Esophagus muscularis mucosa (tissue), 4 donors: Measurements from ENCODE around the gene RABEP2. TPM values are rescaled to one million over a fixed set of nuclear protein-coding genes. Genes with fewer than 3 reads are reported as not detected.

ENCODE experiments used
- DNase-seq: peaks from one replicate; pipeline ENCODE4 v3.0.0-alpha.2; 2017; ENCODE audit errors: extremely low spot score
- H3K27ac ChIP-seq, 4 donors: fragments of 200-600 bp; sonication (generic); replicated peaks in 1 of 4; 1 replicate in 3 of 4; 2 replicates in 1 of 4; pipeline ENCODE4 v1.5.1; 2016 to 2019; ENCODE audit warnings: mild to moderate bottlenecking in 1 of 4
- H3K27me3 ChIP-seq, 4 donors: fragments of 200-600 bp; sonication (generic); one replicate each; pipeline versions ENCODE4 v1.5.1 to v1.6.0; 2016 to 2019
- H3K36me3 ChIP-seq, 4 donors: fragments of 200-600 bp; sonication (generic); one replicate each; pipeline ENCODE4 v1.5.1; 2016 to 2019
- H3K4me1 ChIP-seq, 4 donors: fragments of 200-600 bp; sonication (generic); one replicate each; pipeline ENCODE4 v1.5.1; 2016 to 2019
- H3K4me3 ChIP-seq, 4 donors: fragments of 200-600 bp; sonication (generic); 1 replicate in 2 of 4; 2 replicates in 2 of 4; pipeline ENCODE4 v1.5.1; 2016 to 2019; ENCODE audit warnings: mild to moderate bottlenecking in 4 of 4, moderate library complexity in 1 of 4
- H3K9me3 ChIP-seq, 4 donors: fragments of 200-600 bp; sonication (generic); 1 replicate in 3 of 4; 2 replicates in 1 of 4; pipeline ENCODE4 v1.5.1; 2016 to 2019
- EP300 ChIP-seq: sonication (generic); formaldehyde crosslinking; IDR thresholded peaks from one replicate; pipeline ENCODE4 v1.6.1; 2017; ENCODE audit warnings: antibody characterized with exemption
- POLR2A ChIP-seq: fragments of 450-650 bp; IDR thresholded peaks from one replicate; pipeline ENCODE4 v1.6.1; 2017; ENCODE audit warnings: antibody characterized with exemption, moderate library complexity, mild to moderate bottlenecking, low read depth
- POLR2AphosphoS5 ChIP-seq, 2 donors: sonication (generic); formaldehyde crosslinking; IDR thresholded peaks; one replicate each; pipeline ENCODE4 v1.6.1; 2017; ENCODE audit warnings: antibody characterized with exemption in 2 of 2
- WGBS: methylation state at CpG from one replicate; pipeline ENCODE4 v1.1.5; 2018; 5-methylcytosine and 5-hydroxymethylcytosine counted together
- intact Hi-C: fragments of 100-400 bp; cut with DNase I; formaldehyde crosslinking; loops from one replicate; pipeline ENCODE4 v1.15.1; 2023
- total RNA-seq, 4 donors: library from RNA; depleted of rRNA; stranded (reverse); fragments of >200 nt; gene quantifications; one replicate each; pipeline versions ENCODE4 v1.1.0 to v1.2.1, GENCODE V29; 2016
- TF ChIP-seq, protein P1 (sequence below), 3 experiments: fragments of 200-600 bp in 2 of 3; fragments of 450-650 bp in 1 of 3; sonication (generic) in 2 of 3; IDR thresholded peaks; one replicate each; pipeline ENCODE4 v1.5.1; 2017 to 2019; ENCODE audit warnings: antibody characterized with exemption in 3 of 3, mild to moderate bottlenecking in 2 of 3, moderate library complexity in 1 of 3

RABEP2 gene
- total RNA-seq, 4 donors from 2014 or later = 15.0 to 27.2 (median 16.7) TPM

DNA sequence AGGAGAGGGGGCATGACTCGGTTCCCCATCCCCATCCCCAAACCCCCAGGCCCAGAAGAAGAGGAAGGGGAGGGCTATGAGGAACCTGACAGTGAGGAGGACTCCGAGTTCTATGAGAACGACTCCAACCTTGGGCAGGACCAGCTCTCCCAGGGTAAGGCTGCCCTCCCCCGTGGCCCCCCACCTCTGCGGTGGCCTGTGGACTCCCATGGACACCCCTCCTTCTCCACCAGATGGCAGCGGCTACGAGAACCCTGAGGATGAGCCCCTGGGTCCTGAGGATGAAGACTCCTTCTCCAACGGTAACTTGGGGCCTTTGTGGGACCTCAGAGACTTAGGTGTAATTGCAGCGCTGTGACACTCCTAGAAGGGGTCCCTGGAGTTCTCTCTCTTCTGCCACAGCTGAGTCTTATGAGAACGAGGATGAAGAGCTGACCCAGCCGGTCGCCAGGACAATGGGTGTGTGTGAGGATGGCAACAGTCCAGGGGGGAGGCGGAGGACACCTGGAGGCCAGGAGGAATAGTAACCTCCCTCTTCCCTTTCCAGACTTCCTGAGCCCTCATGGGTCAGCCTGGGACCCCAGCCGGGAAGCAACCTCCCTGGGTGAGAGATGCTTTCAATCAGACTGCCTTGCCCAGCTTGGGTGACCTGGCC lies 12.3 kb upstream of the RABEP2 start:
- H3K4me3 ChIP-seq = no peak overlapping the region
- H3K27me3 ChIP-seq = peaks cover 0 to 15% (median 0%) of the 10 kb centered on the region in 4 donors
- intact Hi-C loops = no loop called here
- H3K36me3 ChIP-seq = no peaks in the 10 kb centered on the region
- peaks cover 0 to 13% (median 11%) of the 10 kb centered on the region in 4 donors for H3K4me1 ChIP-seq
- no peak for DNase-seq
- no peaks in the 10 kb centered on the region for H3K9me3 ChIP-seq
- TF ChIP-seq, protein P1, sequence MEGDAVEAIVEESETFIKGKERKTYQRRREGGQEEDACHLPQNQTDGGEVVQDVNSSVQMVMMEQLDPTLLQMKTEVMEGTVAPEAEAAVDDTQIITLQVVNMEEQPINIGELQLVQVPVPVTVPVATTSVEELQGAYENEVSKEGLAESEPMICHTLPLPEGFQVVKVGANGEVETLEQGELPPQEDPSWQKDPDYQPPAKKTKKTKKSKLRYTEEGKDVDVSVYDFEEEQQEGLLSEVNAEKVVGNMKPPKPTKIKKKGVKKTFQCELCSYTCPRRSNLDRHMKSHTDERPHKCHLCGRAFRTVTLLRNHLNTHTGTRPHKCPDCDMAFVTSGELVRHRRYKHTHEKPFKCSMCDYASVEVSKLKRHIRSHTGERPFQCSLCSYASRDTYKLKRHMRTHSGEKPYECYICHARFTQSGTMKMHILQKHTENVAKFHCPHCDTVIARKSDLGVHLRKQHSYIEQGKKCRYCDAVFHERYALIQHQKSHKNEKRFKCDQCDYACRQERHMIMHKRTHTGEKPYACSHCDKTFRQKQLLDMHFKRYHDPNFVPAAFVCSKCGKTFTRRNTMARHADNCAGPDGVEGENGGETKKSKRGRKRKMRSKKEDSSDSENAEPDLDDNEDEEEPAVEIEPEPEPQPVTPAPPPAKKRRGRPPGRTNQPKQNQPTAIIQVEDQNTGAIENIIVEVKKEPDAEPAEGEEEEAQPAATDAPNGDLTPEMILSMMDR (IDR thresholded peaks at IDR 0.05) = no peak
- no peak for TF ChIP-seq POLR2AphosphoS5 (IDR thresholded peaks at IDR 0.05)
- no peak for TF ChIP-seq EP300
- no peak for TF ChIP-seq POLR2A
- H3K27ac ChIP-seq = no peak overlapping the region
- 84% methylated on average over 13 of the region's 14 CpGs for WGBS

DNA sequence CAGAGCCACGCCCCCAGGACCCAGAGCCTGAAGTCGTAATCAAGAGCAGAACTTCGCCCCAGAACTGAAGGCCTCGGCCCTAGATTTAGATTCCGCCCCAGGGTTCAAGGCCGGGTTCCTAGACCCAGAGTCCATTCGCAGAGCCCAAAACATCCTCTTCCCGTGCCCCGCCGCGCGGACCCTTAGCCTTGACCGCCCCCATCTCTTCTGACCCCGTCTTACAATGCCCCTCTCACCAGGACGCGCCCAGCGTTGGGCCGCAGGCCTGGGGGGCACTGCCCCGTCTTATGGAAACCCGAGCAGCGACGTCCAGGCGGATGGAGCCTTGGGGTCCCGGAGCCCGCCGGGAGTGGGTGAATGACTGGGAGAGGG lies 11.7 kb upstream of the RABEP2 start:
- Histone ChIP-seq H3K27ac (no peak overlapping the region), H3K4me3 (peak overlapping the region in 3 of 4 donors; percentile 27 to 35 (median 27))
- TF ChIP-seq EP300 = no peak
- TF ChIP-seq POLR2AphosphoS5 (IDR thresholded peaks at IDR 0.05) = no peak
- TF ChIP-seq POLR2A = no peak

GRCh38 chr16:28935924-28936783 lies 11.1 kb upstream of the RABEP2 start:
- H3K9me3 ChIP-seq = no peaks in the 10 kb centered on the region
- TF ChIP-seq POLR2AphosphoS5 (IDR thresholded peaks at IDR 0.05) = no peak
- peak overlapping the region; percentile 27 to 42 (median 31) for H3K4me3 ChIP-seq
- peak; percentile 93 for DNase-seq
- H3K36me3 ChIP-seq = no peaks in the 10 kb centered on the region
- intact Hi-C loops = no loop called here
- H3K27me3 ChIP-seq = peaks cover 0 to 15% (median 0%) of the 10 kb centered on the region in 4 donors
- no peak overlapping the region for H3K27ac ChIP-seq
- WGBS = 45% methylated on average over 25 of the region's 36 CpGs
- H3K4me1 ChIP-seq = peaks cover 0 to 13% (median 11%) of the 10 kb centered on the region in 4 donors

More for the DNA sequence above, 11.7 kb upstream of the RABEP2 start:
- no peaks in the 10 kb centered on the region for H3K9me3 ChIP-seq
- peaks cover 0 to 13% (median 11%) of the 10 kb centered on the region in 4 donors for H3K4me1 ChIP-seq
- H3K27me3 ChIP-seq = peaks cover 0 to 15% (median 0%) of the 10 kb centered on the region in 4 donors
- no peaks in the 10 kb centered on the region for H3K36me3 ChIP-seq
- intact Hi-C loops = no loop called here
- DNase-seq = no peak
- WGBS = 71% methylated on average over 23 of the region's 26 CpGs

DNA sequence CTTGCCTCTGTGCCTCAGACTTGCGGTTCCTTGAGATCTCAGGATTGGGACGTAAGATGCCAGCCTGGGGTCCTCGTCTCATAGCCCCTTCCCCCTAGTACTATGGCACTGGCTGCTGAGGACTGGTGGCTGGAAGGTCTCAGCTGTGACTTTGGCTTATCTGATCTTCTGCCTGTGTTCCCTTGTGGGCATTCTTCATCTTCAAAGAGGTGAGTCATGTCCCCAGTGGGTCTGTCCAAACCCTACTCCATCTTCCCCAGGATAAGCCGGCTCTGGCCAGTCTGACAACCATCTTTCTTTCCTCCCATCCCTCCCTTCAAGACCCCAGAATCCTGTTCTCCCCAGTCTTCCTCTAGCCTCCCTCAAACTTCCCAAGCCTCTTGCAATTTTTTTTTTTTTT lies 10.3 kb upstream of the RABEP2 start:
- DNase-seq = no peak
- Histone ChIP-seq H3K4me1 (peaks cover 0 to 13% (median 11%) of the 10 kb centered on the region in 4 donors), H3K27ac (no peak overlapping the region), H3K4me3 (no peak overlapping the region), H3K9me3 (no peaks in the 10 kb centered on the region), H3K27me3 (peaks cover 0 to 15% (median 0%) of the 10 kb centered on the region in 4 donors), H3K36me3 (no peaks in the 10 kb centered on the region)
- intact Hi-C loops = no loop called here
- TF ChIP-seq POLR2AphosphoS5 (IDR thresholded peaks at IDR 0.05) (no peak), POLR2A (no peak), EP300 (no peak)
- TF ChIP-seq, protein P1 (IDR thresholded peaks at IDR 0.05) = no peak
- 88% methylated on average over 4 of the region's 4 CpGs for WGBS

DNA sequence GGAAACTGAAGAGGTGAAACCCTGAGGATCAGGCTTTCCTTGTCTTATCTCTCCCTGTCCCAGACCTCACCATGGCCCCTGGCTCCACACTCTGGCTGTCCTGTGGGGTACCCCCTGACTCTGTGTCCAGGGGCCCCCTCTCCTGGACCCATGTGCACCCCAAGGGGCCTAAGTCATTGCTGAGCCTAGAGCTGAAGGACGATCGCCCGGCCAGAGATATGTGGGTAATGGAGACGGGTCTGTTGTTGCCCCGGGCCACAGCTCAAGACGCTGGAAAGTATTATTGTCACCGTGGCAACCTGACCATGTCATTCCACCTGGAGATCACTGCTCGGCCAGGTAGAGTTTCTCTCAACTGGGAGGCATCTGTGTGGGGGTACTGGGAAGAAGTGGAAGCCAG lies 8.1 kb upstream of the RABEP2 start:
- DNase-seq = no peak
- peaks cover 0 to 10% (median 0%) of the 10 kb centered on the region in 4 donors for H3K27me3 ChIP-seq
- peaks cover 0 to 13% (median 11%) of the 10 kb centered on the region in 4 donors for H3K4me1 ChIP-seq
- H3K36me3 ChIP-seq = no peaks in the 10 kb centered on the region
- TF ChIP-seq, protein P1 (IDR thresholded peaks at IDR 0.05) = no peak
- TF ChIP-seq EP300 (no peak), POLR2A (no peak), POLR2AphosphoS5 (IDR thresholded peaks at IDR 0.05) (no peak)
- H3K9me3 ChIP-seq = no peaks in the 10 kb centered on the region
- H3K4me3 ChIP-seq = no peak overlapping the region
- no peak overlapping the region for H3K27ac ChIP-seq
- WGBS = 86% methylated on average over 8 of the region's 8 CpGs
- intact Hi-C loops = no loop called here
